GOT3 (cell line): ENCODE data around the gene AGTPBP1.
"Not testable (repeated sequence)": the region's sequence is repeated elsewhere in the genome, so short reads cannot be mapped to it uniquely, and the experiment has no call there.

Source experiments
- DNase-seq: peaks from one replicate; lab custom pipeline; 2025; ENCODE audit warnings: mixed read lengths; lab: John Stamatoyannopoulos, UW

Gene AGTPBP1

GRCh38 chr9:85631809-85632208 lies 109.9 kb downstream of the AGTPBP1 start:
- DNase-seq: no peak

- no peak for DNase-seq
Measured at GRCh38 chr9:85630676-85631075, 111.1 kb downstream of the AGTPBP1 start.

GRCh38 chr9:85617141-85617670 lies 124.5 kb downstream of the AGTPBP1 start:
- DNase-seq: no peak

- no peak for DNase-seq
Measured at GRCh38 chr9:85615792-85616191, 126.0 kb downstream of the AGTPBP1 start.

- DNase-seq: no peak
Measured at GRCh38 chr9:85610074-85610860, 131.5 kb downstream of the AGTPBP1 start.

- DNase-seq: no peak
Measured at GRCh38 chr9:85605905-85606304, 135.8 kb downstream of the AGTPBP1 start.

- no peak for DNase-seq
Measured at GRCh38 chr9:85603936-85604335, 137.8 kb downstream of the AGTPBP1 start.

GRCh38 chr9:85602742-85603141 lies 139.0 kb downstream of the AGTPBP1 start:
- no peak for DNase-seq

- no peak for DNase-seq
Measured at GRCh38 chr9:85600675-85601263, 141.0 kb downstream of the AGTPBP1 start.

- DNase-seq: no peak
Measured at GRCh38 chr9:85599540-85600105, 142.1 kb downstream of the AGTPBP1 start.

- DNase-seq: no peak
Measured at GRCh38 chr9:85594316-85594715, 147.4 kb downstream of the AGTPBP1 start.

- DNase-seq: no peak
Measured at GRCh38 chr9:85586684-85587083, 155.1 kb downstream of the AGTPBP1 start.

GRCh38 chr9:85577353-85577952 lies 164.3 kb downstream of the AGTPBP1 start:
- no peak for DNase-seq

GRCh38 chr9:85575868-85576267 lies 165.9 kb downstream of the AGTPBP1 start:
- no peak for DNase-seq

- DNase-seq: not testable (repeated sequence)
Measured at GRCh38 chr9:85573546-85573945, 168.2 kb downstream of the AGTPBP1 start.

GRCh38 chr9:85572917-85573316 lies 168.8 kb downstream of the AGTPBP1 start:
- not testable (repeated sequence) for DNase-seq

- DNase-seq: no peak
Measured at GRCh38 chr9:85569988-85570387, 171.8 kb downstream of the AGTPBP1 start.

GRCh38 chr9:85559526-85559925 lies 182.2 kb downstream of the AGTPBP1 start:
- DNase-seq: no peak

- DNase-seq: no peak
Measured at GRCh38 chr9:85554349-85554748, 187.4 kb downstream of the AGTPBP1 start.

- no peak for DNase-seq
Measured at GRCh38 chr9:85553475-85553874, 188.3 kb downstream of the AGTPBP1 start.

GRCh38 chr9:85547599-85547998 lies 194.2 kb downstream of the AGTPBP1 start:
- no peak for DNase-seq

- no peak for DNase-seq
Measured at GRCh38 chr9:85543196-85543595, 198.6 kb downstream of the AGTPBP1 start.

- DNase-seq: no peak
Measured at GRCh38 chr9:85541876-85542275, 199.9 kb downstream of the AGTPBP1 start.
